Stimulated activated CD8-positive, alpha-beta memory T cell treated with anti-CD3 and anti-CD28 coated beads, Interleukin-4, amount 100 ng/mL, for 1 hour (primary cell): ENCODE data around the gene CFAP410.
"Not testable (repeated sequence)": the region's sequence is repeated elsewhere in the genome, so short reads cannot be mapped to it uniquely, and the experiment has no call there.

Experiments
- DNase-seq, 2 donors: peaks; one replicate each; pipeline ENCODE4 v3.0.0-alpha.2; 2020; ENCODE audit warnings: low read depth in 2 of 2, low spot score in 1 of 2

Gene CFAP410

DNA sequence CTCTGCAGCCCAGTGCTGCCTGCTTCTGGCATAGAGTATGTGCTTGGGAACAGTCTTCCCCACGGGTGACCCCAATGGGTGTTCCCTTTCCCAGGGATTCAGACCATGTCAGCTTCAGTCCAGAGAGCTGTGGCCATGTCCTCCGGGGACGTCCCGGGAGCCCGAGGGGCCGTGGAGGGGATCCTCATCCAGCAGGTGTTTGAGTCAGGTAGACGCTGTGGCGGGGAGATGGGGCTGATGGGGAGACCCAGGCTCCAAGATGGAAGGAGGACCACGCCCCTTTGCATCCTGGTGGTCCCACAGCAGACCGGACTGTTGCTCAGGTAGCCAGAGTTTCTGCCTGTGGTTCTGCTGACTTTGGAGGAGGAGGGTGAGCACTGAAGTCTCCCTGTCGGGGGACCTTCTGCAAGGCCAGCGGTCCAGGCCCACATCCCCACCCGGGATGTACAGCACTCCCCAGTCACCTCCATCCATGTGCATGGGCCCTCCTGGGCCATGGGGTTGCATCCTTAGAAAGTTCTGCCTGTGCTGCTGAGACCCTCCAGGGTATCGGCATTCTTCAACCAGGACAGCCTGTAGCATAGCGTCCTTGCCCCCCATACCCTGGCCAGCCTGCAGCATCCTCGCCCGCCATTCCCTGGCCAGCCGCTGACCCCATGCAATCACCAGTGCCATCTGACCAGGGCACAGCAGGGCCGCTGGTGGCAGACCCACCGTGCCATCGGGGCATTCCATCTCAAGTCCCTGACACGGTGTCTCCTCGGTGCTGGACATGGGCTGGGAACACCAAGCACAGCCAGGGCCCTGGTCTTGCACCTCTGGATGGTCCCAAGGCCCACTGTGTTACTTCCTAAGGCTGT lies 50.7 kb downstream of the CFAP410 start:
- DNase-seq = no peak

DNA sequence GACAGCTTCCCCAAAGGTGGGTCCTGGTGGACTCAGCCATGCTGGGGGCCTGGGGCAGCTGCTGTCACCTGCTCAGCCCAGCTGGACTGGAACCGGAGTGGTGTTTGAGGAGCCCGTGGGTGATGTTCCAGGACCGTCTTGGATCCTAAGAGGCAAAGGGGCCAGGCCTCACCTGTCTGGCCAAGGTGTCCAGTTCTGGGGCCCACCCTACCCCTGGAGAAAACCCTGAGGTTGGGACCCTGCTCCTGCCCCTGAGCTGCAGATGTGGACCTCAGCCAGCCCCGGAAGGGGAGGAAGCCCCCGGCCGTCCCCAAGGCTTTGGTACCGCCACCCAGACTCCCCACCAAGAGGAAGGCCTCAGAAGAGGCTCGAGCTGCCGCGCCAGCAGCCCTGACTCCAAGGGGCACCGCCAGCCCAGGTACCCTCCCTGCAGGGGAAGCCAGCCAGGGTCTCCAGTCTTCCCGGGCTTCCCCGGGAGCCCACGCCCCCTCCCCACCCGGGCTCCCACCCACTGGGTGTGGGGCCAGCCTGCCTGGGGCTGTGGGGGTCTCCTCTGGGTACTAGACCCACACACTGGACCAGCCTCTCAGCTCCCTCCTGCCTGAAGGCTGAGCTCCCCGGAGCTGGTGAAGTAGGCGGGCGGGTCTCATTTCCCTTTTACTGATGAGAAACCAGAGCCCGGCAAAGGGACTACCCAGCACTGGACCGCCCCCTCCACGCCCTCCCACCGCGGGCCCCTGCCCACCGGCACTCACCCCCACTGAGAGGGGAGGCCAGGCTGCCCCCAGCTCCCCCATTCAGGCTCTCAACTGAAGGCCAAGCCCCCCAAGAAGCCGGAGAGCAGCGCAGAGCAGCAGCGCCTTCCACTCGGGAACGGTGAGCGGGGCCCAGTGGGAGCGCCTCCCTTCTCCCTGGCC lies 52.2 kb downstream of the CFAP410 start:
- DNase-seq = no peak

DNA sequence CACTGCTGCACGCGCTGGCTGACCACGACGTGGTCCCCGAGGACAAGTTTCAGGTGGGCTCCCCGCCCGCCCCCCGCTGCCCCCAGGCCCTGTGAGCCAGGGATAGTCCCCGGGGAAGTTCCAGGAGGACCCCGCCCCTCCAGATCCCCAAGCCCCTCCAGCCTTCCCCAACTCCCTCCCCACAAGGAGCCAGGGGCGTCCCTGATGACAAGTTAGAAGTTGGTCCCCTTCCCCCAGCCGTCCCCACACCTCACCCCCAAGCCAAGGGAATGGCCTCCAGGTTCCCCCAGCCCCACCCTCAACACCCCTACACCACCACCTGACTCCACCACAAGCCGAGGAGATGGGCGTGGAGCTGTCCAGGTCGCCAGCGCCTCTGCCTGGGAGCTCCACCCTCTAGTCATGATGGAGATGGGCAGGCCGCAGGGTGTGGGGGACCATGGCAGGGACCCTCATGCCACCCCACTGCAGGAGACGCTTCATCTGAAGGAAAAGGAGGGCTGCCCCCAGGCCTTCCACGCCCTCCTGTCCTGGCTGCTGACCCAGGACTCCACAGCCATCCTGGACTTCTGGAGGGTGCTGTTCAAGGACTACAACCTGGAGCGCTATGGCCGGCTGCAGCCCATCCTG lies 53.0 kb downstream of the CFAP410 start:
- DNase-seq = no peak

DNA sequence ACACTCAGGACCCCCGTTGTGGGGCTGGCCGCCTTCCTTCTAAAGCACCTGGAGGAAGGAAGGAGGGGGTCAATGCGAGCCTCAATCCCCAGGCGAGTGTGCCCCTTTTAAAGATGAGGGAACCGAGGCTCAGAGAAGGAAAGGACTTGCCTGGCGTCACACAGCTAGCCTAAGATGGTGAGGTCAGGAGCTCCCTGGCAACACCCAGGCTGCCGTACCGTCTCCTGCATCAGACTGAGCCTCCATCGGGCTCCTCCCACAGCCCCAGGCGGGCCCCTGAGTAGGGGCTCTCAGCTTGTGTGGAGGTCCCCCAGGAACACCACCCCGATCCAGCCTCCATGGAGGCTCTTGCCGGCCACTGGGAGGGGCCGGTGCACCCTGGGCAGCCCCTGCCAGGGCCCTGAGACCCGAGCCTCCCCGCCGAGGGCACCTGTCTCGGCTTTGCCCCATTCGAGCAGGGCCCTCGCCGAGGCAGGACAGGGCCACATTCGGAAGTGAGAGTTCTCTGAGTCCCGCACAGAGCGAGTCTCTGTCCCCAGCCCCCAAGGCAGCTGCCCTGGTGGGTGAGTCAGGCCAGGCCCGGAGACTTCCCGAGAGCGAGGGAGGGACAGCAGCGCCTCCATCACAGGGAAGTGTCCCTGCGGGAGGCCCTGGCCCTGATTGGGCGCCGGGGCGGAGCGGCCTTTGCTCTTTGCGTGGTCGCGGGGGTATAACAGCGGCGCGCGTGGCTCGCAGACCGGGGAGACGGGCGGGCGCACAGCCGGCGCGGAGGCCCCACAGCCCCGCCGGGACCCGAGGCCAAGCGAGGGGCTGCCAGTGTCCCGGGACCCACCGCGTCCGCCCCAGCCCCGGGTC lies 53.8 kb downstream of the CFAP410 start, which contains the start of gene AIRE:
AIRE (plus strand) TSS at position 739 of the 855 bp plus-strand sequence. CDS start 131 bp downstream, outside the sequence.
- no peak for DNase-seq

GRCh38 chr21:44283948-44284347 lies 55.2 kb downstream of the CFAP410 start:
- no peak for DNase-seq

DNA sequence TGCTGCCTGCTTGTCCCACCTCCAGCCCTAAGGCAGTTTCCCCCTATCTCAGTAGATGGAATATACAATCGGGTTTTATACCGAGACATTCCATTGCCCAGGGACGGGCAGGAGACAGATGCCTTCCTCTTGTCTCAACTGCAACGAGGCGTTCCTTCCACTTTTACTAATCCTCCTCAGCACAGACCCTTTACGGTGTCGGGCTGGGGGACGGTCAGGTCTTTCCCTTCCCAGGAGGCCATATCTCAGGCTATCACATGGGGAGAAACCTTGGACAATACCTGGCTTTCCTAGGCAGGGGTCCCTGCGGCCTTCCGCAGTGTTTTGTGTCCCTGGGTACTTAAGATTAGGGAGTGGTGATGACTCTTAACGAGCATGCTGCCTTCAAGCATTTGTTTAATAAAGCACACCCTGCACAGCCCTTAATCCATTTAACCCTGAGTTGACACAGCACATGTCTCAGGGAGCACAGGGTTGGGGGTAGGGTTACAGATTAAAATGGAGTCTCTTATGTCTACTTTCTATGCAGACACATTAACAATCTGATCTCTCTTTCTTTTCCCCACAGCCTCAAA lies 55.9 kb downstream of the CFAP410 start:
- DNase-seq = not testable (repeated sequence)

DNA sequence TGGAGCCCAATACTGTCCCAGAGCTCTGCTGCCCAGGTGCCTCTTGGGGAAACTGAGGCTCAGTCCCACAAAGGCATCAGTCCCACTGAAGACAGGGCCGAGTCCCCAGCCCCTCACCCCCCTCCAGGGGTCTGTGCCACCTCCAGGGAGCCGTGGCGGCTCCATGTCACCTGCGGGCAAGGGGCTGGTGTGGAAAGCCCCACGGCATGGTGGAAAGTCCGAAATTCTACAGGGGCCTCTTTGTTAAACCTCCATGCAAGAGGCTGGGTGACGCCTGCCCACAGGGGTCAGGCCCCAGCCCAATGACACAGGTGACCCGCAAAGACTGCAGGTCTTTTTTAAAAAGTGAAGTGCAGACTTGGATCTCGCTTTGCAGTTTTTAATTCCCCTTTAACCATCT lies 56.8 kb downstream of the CFAP410 start:
- no peak for DNase-seq

GRCh38 chr21:44281801-44282200 lies 57.4 kb downstream of the CFAP410 start:
- DNase-seq = no peak

GRCh38 chr21:44279354-44280260 lies 59.6 kb downstream of the CFAP410 start:
- no peak for DNase-seq
